DND-41 (cell line): ENCODE results near the gene MTX2.

Experiments
- ATAC-seq: fragments of 200-7000 bp; cut with Tn5 transposase; 3 replicates; pipeline ENCODE4 v1.9.1; 2021; ENCODE audit warnings: low read depth; ENCODE audit not compliant: insufficient read depth
- DNase-seq: peaks from one replicate; pipeline ENCODE4 v3.0.0-alpha.2; 2020
- H2AFZ ChIP-seq: 2 replicates; pipeline ENCODE4 v1.6.0; 2012; ENCODE audit warnings: low read depth, low read length
- H3K27ac ChIP-seq: 2 replicates; pipeline ENCODE4 v1.5.1; 2012; ENCODE audit warnings: low read length, inconsistent platforms
- H3K27me3 ChIP-seq: fragments of 200-600 bp; sonication (generic); 2 replicates; pipeline ENCODE4 v1.6.0; 2012; ENCODE audit warnings: low read length, mild to moderate bottlenecking, inconsistent platforms; ENCODE audit not compliant: insufficient read depth, poor library complexity
- H3K36me3 ChIP-seq: 2 replicates; pipeline ENCODE4 v1.5.1; 2012; ENCODE audit warnings: low read length, inconsistent platforms; ENCODE audit not compliant: insufficient read depth
- H3K4me1 ChIP-seq: 2 replicates; pipeline ENCODE4 v1.5.1; 2012; ENCODE audit warnings: mild to moderate bottlenecking, low read length; ENCODE audit not compliant: insufficient read depth
- H3K4me2 ChIP-seq: 2 replicates; pipeline ENCODE4 v1.6.0; 2012; ENCODE audit warnings: mild to moderate bottlenecking, moderate library complexity, low read length, inconsistent platforms; ENCODE audit not compliant: insufficient read depth
- H3K4me3 ChIP-seq, 2 experiments: fragments of 200-600 bp in 1 of 2; shearing (Covaris generic) in 1 of 2; 2 replicates each; pipeline ENCODE4 v1.5.1; 2012 to 2016; ENCODE audit warnings: inconsistent platforms in 2 of 2, low read length in 2 of 2, mild to moderate bottlenecking in 2 of 2, low read depth in 1 of 2, moderate library complexity in 1 of 2
- H3K79me2 ChIP-seq: 2 replicates; pipeline ENCODE4 v1.6.0; 2012; ENCODE audit warnings: low read length, inconsistent platforms; ENCODE audit not compliant: insufficient read depth
- H3K9ac ChIP-seq: 2 replicates; pipeline ENCODE4 v1.6.0; 2012; ENCODE audit warnings: low read depth, mild to moderate bottlenecking, inconsistent platforms, low read length, moderate library complexity
- H3K9me3 ChIP-seq: 2 replicates; pipeline ENCODE4 v1.5.1; 2012; ENCODE audit warnings: low read length, moderate library complexity, mild to moderate bottlenecking, inconsistent platforms; ENCODE audit not compliant: insufficient read depth, severe bottlenecking
- H4K20me1 ChIP-seq: 2 replicates; pipeline ENCODE4 v1.6.0; 2012; ENCODE audit warnings: low read length; ENCODE audit not compliant: insufficient read depth
- EZH2 ChIP-seq: IDR thresholded peaks from 3 replicates; pipeline ENCODE4 v1.6.1; 2012; ENCODE audit warnings: borderline replicate concordance, low read depth, mild to moderate bottlenecking, moderate library complexity, low read length, inconsistent platforms; ENCODE audit not compliant: severe bottlenecking
- TF ChIP-seq, protein P1 (sequence below): IDR thresholded peaks from 2 replicates; pipeline ENCODE4 v1.5.1; 2012; ENCODE audit warnings: borderline replicate concordance, low read length, moderate library complexity, mild to moderate bottlenecking; ENCODE audit not compliant: poor library complexity, severe bottlenecking; ENCODE audit errors: extremely low read depth

MTX2 gene

GRCh38 chr2:176242276-176242675 lies 27.0 kb upstream of the MTX2 start:
- DNase-seq (no peak), ATAC-seq (no peak)
- Histone ChIP-seq H3K9ac (no peak overlapping the region), H3K27me3 (no peaks in the 10 kb centered on the region), H3K4me2 (no peak overlapping the region), H2AFZ (no peak overlapping the region), H4K20me1 (no peaks in the 10 kb centered on the region), H3K4me3 (no peak overlapping the region), H3K4me1 (no peaks in the 10 kb centered on the region), H3K9me3 (no peaks in the 10 kb centered on the region), H3K36me3 (no peaks in the 10 kb centered on the region), H3K27ac (no peak overlapping the region), H3K79me2 (no peaks in the 10 kb centered on the region)
- TF ChIP-seq, protein P1, sequence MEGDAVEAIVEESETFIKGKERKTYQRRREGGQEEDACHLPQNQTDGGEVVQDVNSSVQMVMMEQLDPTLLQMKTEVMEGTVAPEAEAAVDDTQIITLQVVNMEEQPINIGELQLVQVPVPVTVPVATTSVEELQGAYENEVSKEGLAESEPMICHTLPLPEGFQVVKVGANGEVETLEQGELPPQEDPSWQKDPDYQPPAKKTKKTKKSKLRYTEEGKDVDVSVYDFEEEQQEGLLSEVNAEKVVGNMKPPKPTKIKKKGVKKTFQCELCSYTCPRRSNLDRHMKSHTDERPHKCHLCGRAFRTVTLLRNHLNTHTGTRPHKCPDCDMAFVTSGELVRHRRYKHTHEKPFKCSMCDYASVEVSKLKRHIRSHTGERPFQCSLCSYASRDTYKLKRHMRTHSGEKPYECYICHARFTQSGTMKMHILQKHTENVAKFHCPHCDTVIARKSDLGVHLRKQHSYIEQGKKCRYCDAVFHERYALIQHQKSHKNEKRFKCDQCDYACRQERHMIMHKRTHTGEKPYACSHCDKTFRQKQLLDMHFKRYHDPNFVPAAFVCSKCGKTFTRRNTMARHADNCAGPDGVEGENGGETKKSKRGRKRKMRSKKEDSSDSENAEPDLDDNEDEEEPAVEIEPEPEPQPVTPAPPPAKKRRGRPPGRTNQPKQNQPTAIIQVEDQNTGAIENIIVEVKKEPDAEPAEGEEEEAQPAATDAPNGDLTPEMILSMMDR = no peak
- no peak for TF ChIP-seq EZH2

DNA sequence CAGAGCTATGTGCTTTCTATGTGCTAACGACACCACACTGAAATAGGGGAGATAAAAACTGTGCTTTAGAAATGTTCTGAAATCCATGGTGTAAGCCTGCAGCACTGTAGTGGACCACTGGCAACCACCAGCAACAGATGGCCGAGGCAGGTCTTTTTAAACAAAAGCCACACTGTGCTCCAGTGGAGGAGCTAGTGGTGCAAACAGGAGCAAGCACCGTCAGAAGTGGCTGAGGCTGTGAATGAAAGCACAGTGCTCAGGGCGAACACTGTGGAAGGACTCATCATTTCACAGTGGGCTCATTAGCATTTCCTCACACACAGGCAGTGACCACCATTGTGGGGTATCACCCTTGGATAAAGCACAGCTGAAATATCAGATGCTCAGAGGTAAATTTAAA lies 22.9 kb upstream of the MTX2 start:
- no peaks in the 10 kb centered on the region for H3K79me2 ChIP-seq
- no peaks in the 10 kb centered on the region for H4K20me1 ChIP-seq
- H2AFZ ChIP-seq = no peak overlapping the region
- H3K27me3 ChIP-seq = no peaks in the 10 kb centered on the region
- ATAC-seq (no peak), DNase-seq (no peak)
- no peak overlapping the region for H3K27ac ChIP-seq
- TF ChIP-seq, protein P1 = no peak
- TF ChIP-seq EZH2 = no peak
- no peak overlapping the region for H3K9ac ChIP-seq
- no peaks in the 10 kb centered on the region for H3K4me1 ChIP-seq
- no peaks in the 10 kb centered on the region for H3K36me3 ChIP-seq
- H3K9me3 ChIP-seq = no peaks in the 10 kb centered on the region
- no peak overlapping the region for H3K4me2 ChIP-seq
- no peak overlapping the region for H3K4me3 ChIP-seq

DNA sequence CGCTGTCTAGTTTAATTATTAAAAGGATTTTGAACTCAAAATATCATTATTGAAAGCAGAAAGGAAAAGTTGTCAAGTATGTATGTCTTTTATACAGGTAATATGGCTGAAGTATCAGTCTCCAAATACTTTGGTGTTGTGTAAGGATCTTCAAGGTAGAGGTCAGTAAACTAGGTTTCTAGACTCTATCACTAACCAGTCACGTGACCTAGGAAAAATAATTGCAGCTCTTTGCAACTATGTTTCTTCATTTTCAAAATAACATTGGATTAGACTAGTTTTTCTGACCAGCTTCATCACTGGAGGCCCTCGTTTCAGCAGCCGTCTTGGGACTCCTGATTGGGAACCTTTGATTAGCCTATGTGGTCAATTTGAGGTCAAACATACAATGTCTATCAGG lies 21.4 kb upstream of the MTX2 start:
- Histone ChIP-seq H3K9ac (no peak overlapping the region), H2AFZ (no peak overlapping the region), H3K36me3 (no peaks in the 10 kb centered on the region), H3K27me3 (no peaks in the 10 kb centered on the region), H3K27ac (no peak overlapping the region), H3K9me3 (no peaks in the 10 kb centered on the region), H3K4me3 (no peak overlapping the region), H4K20me1 (no peaks in the 10 kb centered on the region), H3K4me1 (no peaks in the 10 kb centered on the region), H3K79me2 (no peaks in the 10 kb centered on the region), H3K4me2 (no peak overlapping the region)
- TF ChIP-seq, protein P1 = no peak
- TF ChIP-seq EZH2 = no peak
- ATAC-seq (no peak), DNase-seq (no peak)

DNA sequence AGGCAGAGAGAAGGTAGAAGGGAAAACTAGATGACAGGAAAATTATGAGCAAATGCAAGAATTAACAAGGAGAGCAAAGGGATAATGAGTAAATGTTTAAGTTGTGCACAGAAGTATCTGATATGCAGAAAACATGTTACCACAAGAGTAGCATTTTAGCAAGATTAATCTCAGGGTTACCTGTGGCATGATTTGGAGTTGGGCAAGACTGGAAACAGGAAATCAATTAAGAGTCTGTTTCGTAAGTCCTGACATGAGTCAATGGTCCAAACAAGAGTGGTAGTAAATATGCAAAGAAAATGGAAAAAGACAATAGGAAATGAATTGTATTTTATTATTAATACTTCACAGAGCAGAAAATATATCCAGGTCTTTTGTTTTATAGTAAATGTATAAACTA lies 17.3 kb upstream of the MTX2 start:
- Histone ChIP-seq H3K79me2 (no peaks in the 10 kb centered on the region), H3K36me3 (no peaks in the 10 kb centered on the region), H3K4me3 (no peak overlapping the region), H3K27ac (no peak overlapping the region), H3K4me1 (no peaks in the 10 kb centered on the region), H4K20me1 (no peaks in the 10 kb centered on the region), H3K9ac (no peak overlapping the region), H3K27me3 (no peaks in the 10 kb centered on the region), H3K9me3 (no peaks in the 10 kb centered on the region), H2AFZ (no peak overlapping the region), H3K4me2 (no peak overlapping the region)
- ATAC-seq = no peak
- no peak for DNase-seq
- TF ChIP-seq, protein P1 = no peak
